NCI-H2107 treated with DMSO at 0.1 percent for 48 hours (cell line): ENCODE data around the gene ST3GAL4.

ENCODE experiments used
- DNase-seq: peaks from one replicate; lab custom pipeline; 2025; ENCODE audit not compliant: unreplicated experiment; lab: John Stamatoyannopoulos, UW

The ST3GAL4 gene

GRCh38 chr11:126405374-126405773 lies 49.9 kb downstream of the ST3GAL4 start:
- no peak for DNase-seq

- DNase-seq = no peak
Observed at GRCh38 chr11:126405906-126406305, 50.4 kb downstream of the ST3GAL4 start.

GRCh38 chr11:126406368-126406767 lies 50.9 kb downstream of the ST3GAL4 start:
- DNase-seq = no peak

GRCh38 chr11:126407101-126407521 lies 51.6 kb downstream of the ST3GAL4 start:
- DNase-seq = no peak

GRCh38 chr11:126407682-126408288 lies 52.3 kb downstream of the ST3GAL4 start:
- DNase-seq = no peak

- no peak for DNase-seq
Observed at GRCh38 chr11:126408496-126408895, 53.0 kb downstream of the ST3GAL4 start.

GRCh38 chr11:126408901-126409619 lies 53.6 kb downstream of the ST3GAL4 start:
- no peak for DNase-seq

- no peak for DNase-seq
Observed at GRCh38 chr11:126409620-126409985, 54.1 kb downstream of the ST3GAL4 start.

GRCh38 chr11:126410649-126411048 lies 55.2 kb downstream of the ST3GAL4 start:
- no peak for DNase-seq

GRCh38 chr11:126411971-126412381 lies 56.5 kb downstream of the ST3GAL4 start:
- DNase-seq = no peak

GRCh38 chr11:126413426-126413825 lies 57.9 kb downstream of the ST3GAL4 start:
- no peak for DNase-seq

GRCh38 chr11:126413843-126414405 lies 58.4 kb downstream of the ST3GAL4 start:
- DNase-seq = no peak

GRCh38 chr11:126414615-126415014 lies 59.1 kb downstream of the ST3GAL4 start:
- no peak for DNase-seq

GRCh38 chr11:126415128-126415527 lies 59.6 kb downstream of the ST3GAL4 start:
- no peak for DNase-seq

- no peak for DNase-seq
Observed at GRCh38 chr11:126415669-126416420, 60.4 kb downstream of the ST3GAL4 start.

GRCh38 chr11:126416542-126417090 lies 61.1 kb downstream of the ST3GAL4 start:
- no peak for DNase-seq

GRCh38 chr11:126417091-126417862 lies 61.8 kb downstream of the ST3GAL4 start:
- no peak for DNase-seq

GRCh38 chr11:126418887-126419286 lies 63.4 kb downstream of the ST3GAL4 start:
- no peak for DNase-seq

GRCh38 chr11:126419801-126420697 lies 64.6 kb downstream of the ST3GAL4 start:
- DNase-seq = peak; percentile 40
